GM23338 (cell line): ENCODE data around the gene RPL7L1.

Experiments used
- CREB1 ChIP-seq: fragments of 250-450 bp; sonication (Bioruptor Pico); IDR thresholded peaks from 2 replicates; pipeline ENCODE4 v1.5.0; 2020; ENCODE audit warnings: low read depth, mild to moderate bottlenecking, moderate library complexity
- CTCF ChIP-seq, 2 experiments: fragments of 200-600 bp in 1 of 2; sonication (generic) in 1 of 2; conservative IDR thresholded peaks; 2 replicates each; pipeline versions ENCODE4 v1.5.1 to v1.6.1; 2016 to 2017; ENCODE audit warnings: antibody characterized with exemption in 2 of 2, low read depth in 2 of 2, mild to moderate bottlenecking in 2 of 2, moderate library complexity in 1 of 2
- EZH2 ChIP-seq: fragments of 200-600 bp; sonication (generic); IDR thresholded peaks from one replicate; pipeline ENCODE4 v1.8.0; 2017; ENCODE audit warnings: antibody characterized with exemption, mild to moderate bottlenecking, low read depth; ENCODE audit not compliant: unreplicated experiment
- EZH2phosphoT487 ChIP-seq: fragments of 200-600 bp; sonication (generic); IDR thresholded peaks from one replicate; pipeline ENCODE4 v1.8.1; 2018; ENCODE audit warnings: antibody characterized with exemption; ENCODE audit not compliant: unreplicated experiment
- NANOG ChIP-seq: IDR thresholded peaks from 2 replicates; pipeline ENCODE4 v1.6.1; 2016; ENCODE audit warnings: antibody characterized with exemption, borderline replicate concordance
- POLR2AphosphoS5 ChIP-seq: IDR thresholded peaks from 2 replicates; pipeline ENCODE4 v1.6.1; 2016; ENCODE audit warnings: antibody characterized with exemption, low read depth
- STAT1 ChIP-seq: IDR thresholded peaks from one replicate; pipeline ENCODE4 v1.6.1; 2016; ENCODE audit warnings: antibody characterized with exemption; ENCODE audit not compliant: unreplicated experiment
- ZNF114 ChIP-seq: fragments of 250-450 bp; sonication (Bioruptor Pico); IDR thresholded peaks from 2 replicates; pipeline ENCODE4 v1.5.0; 2020; ENCODE audit warnings: mild to moderate bottlenecking, moderate library complexity
- ZNF462 ChIP-seq: fragments of 250-450 bp; sonication (Bioruptor Pico); IDR thresholded peaks from 2 replicates; pipeline ENCODE4 v1.5.0; 2020; ENCODE audit warnings: mild to moderate bottlenecking, moderate library complexity
- TF ChIP-seq, protein P1 (sequence below): IDR thresholded peaks from one replicate; pipeline ENCODE4 v1.6.1; 2018; ENCODE audit warnings: antibody characterized with exemption; ENCODE audit not compliant: unreplicated experiment
- TF ChIP-seq, protein P2 (sequence below): IDR thresholded peaks from 2 replicates; pipeline ENCODE4 v1.6.1; 2016; ENCODE audit warnings: antibody characterized with exemption

DNA sequence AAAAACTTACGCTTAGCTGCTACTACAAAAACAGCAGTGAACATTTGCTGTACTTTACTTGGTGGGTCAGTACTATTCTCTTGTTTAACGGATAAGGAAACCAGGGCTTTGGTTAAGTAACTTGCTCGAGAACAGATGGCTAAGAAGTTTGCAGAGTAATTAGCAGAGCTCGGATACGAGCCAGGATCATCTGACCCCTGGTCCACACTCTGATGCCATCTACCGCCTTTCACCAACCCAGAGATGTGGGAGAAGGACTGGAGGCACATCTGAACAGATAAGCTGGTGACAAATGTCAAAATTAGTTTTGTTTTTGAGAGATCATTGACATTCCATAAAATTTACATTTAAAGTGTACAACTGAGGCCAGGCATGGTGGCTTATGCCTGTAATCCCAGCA lies 18.9 kb upstream of the RPL7L1 start:
- no peak for TF ChIP-seq CTCF (conservative IDR thresholded peaks at IDR 0.05; ENCODE audit: low read depth in 2 of 2)
- TF ChIP-seq STAT1: no peak
- TF ChIP-seq, protein P1, sequence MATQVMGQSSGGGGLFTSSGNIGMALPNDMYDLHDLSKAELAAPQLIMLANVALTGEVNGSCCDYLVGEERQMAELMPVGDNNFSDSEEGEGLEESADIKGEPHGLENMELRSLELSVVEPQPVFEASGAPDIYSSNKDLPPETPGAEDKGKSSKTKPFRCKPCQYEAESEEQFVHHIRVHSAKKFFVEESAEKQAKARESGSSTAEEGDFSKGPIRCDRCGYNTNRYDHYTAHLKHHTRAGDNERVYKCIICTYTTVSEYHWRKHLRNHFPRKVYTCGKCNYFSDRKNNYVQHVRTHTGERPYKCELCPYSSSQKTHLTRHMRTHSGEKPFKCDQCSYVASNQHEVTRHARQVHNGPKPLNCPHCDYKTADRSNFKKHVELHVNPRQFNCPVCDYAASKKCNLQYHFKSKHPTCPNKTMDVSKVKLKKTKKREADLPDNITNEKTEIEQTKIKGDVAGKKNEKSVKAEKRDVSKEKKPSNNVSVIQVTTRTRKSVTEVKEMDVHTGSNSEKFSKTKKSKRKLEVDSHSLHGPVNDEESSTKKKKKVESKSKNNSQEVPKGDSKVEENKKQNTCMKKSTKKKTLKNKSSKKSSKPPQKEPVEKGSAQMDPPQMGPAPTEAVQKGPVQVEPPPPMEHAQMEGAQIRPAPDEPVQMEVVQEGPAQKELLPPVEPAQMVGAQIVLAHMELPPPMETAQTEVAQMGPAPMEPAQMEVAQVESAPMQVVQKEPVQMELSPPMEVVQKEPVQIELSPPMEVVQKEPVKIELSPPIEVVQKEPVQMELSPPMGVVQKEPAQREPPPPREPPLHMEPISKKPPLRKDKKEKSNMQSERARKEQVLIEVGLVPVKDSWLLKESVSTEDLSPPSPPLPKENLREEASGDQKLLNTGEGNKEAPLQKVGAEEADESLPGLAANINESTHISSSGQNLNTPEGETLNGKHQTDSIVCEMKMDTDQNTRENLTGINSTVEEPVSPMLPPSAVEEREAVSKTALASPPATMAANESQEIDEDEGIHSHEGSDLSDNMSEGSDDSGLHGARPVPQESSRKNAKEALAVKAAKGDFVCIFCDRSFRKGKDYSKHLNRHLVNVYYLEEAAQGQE: no peak
- TF ChIP-seq EZH2: no peak
- TF ChIP-seq EZH2phosphoT487: no peak
- no peak for TF ChIP-seq POLR2AphosphoS5
- no peak for TF ChIP-seq CREB1 (CRISPR knock-in tag)
- no peak for TF ChIP-seq ZNF462 (CRISPR knock-in tag)
- no peak for TF ChIP-seq ZNF114 (CRISPR knock-in tag)
- TF ChIP-seq NANOG: no peak
- TF ChIP-seq, protein P2, sequence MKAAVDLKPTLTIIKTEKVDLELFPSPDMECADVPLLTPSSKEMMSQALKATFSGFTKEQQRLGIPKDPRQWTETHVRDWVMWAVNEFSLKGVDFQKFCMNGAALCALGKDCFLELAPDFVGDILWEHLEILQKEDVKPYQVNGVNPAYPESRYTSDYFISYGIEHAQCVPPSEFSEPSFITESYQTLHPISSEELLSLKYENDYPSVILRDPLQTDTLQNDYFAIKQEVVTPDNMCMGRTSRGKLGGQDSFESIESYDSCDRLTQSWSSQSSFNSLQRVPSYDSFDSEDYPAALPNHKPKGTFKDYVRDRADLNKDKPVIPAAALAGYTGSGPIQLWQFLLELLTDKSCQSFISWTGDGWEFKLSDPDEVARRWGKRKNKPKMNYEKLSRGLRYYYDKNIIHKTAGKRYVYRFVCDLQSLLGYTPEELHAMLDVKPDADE: no peak
